Testis (tissue), 2 donors: ENCODE measurements around the gene PDE7B.

Experiments
- POLR2A ChIP-seq: fragments of 450-650 bp; IDR thresholded peaks from one replicate; pipeline ENCODE4 v1.6.1; 2017; ENCODE audit warnings: antibody characterized with exemption, mild to moderate bottlenecking, moderate library complexity
- TF ChIP-seq, protein P1 (sequence below), 3 experiments: fragments of 450-650 bp in 2 of 3; fragments of 200-600 bp in 1 of 3; sonication (generic) in 1 of 3; IDR thresholded peaks; one replicate each; pipeline ENCODE4 v1.5.1; 2016 to 2019; ENCODE audit warnings: antibody characterized with exemption in 3 of 3, mild to moderate bottlenecking in 2 of 3, moderate library complexity in 1 of 3

- no peak for TF ChIP-seq POLR2A
- TF ChIP-seq, protein P1, sequence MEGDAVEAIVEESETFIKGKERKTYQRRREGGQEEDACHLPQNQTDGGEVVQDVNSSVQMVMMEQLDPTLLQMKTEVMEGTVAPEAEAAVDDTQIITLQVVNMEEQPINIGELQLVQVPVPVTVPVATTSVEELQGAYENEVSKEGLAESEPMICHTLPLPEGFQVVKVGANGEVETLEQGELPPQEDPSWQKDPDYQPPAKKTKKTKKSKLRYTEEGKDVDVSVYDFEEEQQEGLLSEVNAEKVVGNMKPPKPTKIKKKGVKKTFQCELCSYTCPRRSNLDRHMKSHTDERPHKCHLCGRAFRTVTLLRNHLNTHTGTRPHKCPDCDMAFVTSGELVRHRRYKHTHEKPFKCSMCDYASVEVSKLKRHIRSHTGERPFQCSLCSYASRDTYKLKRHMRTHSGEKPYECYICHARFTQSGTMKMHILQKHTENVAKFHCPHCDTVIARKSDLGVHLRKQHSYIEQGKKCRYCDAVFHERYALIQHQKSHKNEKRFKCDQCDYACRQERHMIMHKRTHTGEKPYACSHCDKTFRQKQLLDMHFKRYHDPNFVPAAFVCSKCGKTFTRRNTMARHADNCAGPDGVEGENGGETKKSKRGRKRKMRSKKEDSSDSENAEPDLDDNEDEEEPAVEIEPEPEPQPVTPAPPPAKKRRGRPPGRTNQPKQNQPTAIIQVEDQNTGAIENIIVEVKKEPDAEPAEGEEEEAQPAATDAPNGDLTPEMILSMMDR (IDR thresholded peaks at IDR 0.05) = no peak
These were observed 361.6 kb downstream of the PDE7B start for GRCh38 chr6:136213012-136213539.
